PC-9 (cell line): ENCODE measurements around the gene UBE2H. TPM values are rescaled to one million over a fixed set of nuclear protein-coding genes. Genes with fewer than 3 reads are reported as not detected.
A peak's percentile ranks its signal among the peaks of the same experiment; 100 is the strongest.
"Not testable (repeated sequence)": the region's sequence is repeated elsewhere in the genome, so short reads cannot be mapped to it uniquely, and the experiment has no call there.

ENCODE experiments used
- BruUV-seq: library from RNA; stranded (reverse); fragments of 400-500 nt; replicated peaks from 2 replicates; lab custom pipeline; 2021; lab: Mats Ljungman, UMichigan
- CTCF ChIA-PET: fragments of 300-600 bp; sonication (Branson Sonifier 250); formaldehyde crosslinking; loops from one replicate; lab custom pipeline; 2022; ENCODE audit warnings: antibody characterized with exemption; lab: Charles Lee
- POLR2A ChIA-PET: fragments of 300-600 bp; sonication (Branson Sonifier 250); formaldehyde crosslinking; loops from one replicate; lab custom pipeline; 2022; ENCODE audit warnings: antibody characterized with exemption; ENCODE audit not compliant: unreplicated experiment; lab: Charles Lee
- DNase-seq, 2 experiments: peaks; one replicate each; pipeline versions ENCODE4 v3.0.0 to v3.0.0-alpha.2; 2015 to 2022; ENCODE audit warnings: mixed read lengths in 1 of 2
- H2AFZ ChIP-seq: fragments of 200-600 bp; sonication (generic); 2 replicates; pipeline ENCODE4 v1.8.1; 2017; ENCODE audit warnings: antibody characterized with exemption
- H3F3A ChIP-seq: fragments of 200-600 bp; sonication (generic); 2 replicates; pipeline ENCODE4 v1.8.1; 2017; ENCODE audit warnings: antibody characterized with exemption, mild to moderate bottlenecking, low read depth; ENCODE audit not compliant: insufficient read depth
- H3K27ac ChIP-seq: fragments of 200-600 bp; sonication (generic); 2 replicates; pipeline ENCODE4 v1.6.1; 2016; ENCODE audit warnings: mixed run types
- H3K27me3 ChIP-seq: fragments of 200-600 bp; sonication (generic); 2 replicates; pipeline ENCODE4 v1.6.1; 2016; ENCODE audit warnings: low read depth, mixed run types; ENCODE audit not compliant: insufficient read depth
- H3K36me3 ChIP-seq: fragments of 200-600 bp; sonication (generic); 2 replicates; pipeline ENCODE4 v1.6.1; 2016; ENCODE audit warnings: low read depth, mixed run types
- H3K4me1 ChIP-seq: fragments of 200-600 bp; sonication (generic); replicated peaks from 2 replicates; pipeline ENCODE4 v1.6.1; 2016; ENCODE audit warnings: mixed run types; ENCODE audit not compliant: insufficient read depth
- H3K4me2 ChIP-seq: fragments of 200-600 bp; sonication (generic); 2 replicates; pipeline ENCODE4 v1.6.1; 2017; ENCODE audit warnings: mixed run types
- H3K4me3 ChIP-seq: fragments of 200-600 bp; sonication (generic); 2 replicates; pipeline ENCODE4 v1.6.1; 2016; ENCODE audit warnings: mixed run types
- H3K79me2 ChIP-seq: fragments of 200-600 bp; sonication (generic); 2 replicates; pipeline ENCODE4 v1.6.1; 2017; ENCODE audit warnings: low read depth, mixed run types
- H3K9me2 ChIP-seq: fragments of 200-600 bp; sonication (generic); 2 replicates; pipeline ENCODE4 v1.8.1; 2017; ENCODE audit warnings: mild to moderate bottlenecking; ENCODE audit not compliant: insufficient read depth
- H3K9me3 ChIP-seq: fragments of 200-600 bp; sonication (generic); 2 replicates; pipeline ENCODE4 v1.8.1; 2016; ENCODE audit warnings: low read depth; ENCODE audit not compliant: insufficient read depth
- H4K20me1 ChIP-seq: fragments of 200-600 bp; sonication (generic); 2 replicates; pipeline ENCODE4 v1.8.1; 2017; ENCODE audit not compliant: insufficient read depth
- EZH2 ChIP-seq: fragments of 200-600 bp; sonication (generic); IDR thresholded peaks from 2 replicates; pipeline ENCODE4 v1.8.0; 2017; ENCODE audit warnings: antibody characterized with exemption, low read depth
- intact Hi-C: fragments of 100-400 bp; cut with micrococcal nuclease; formaldehyde crosslinking; loops from one replicate; pipeline ENCODE4 v1.10.0; 2022; ENCODE audit not compliant: unreplicated experiment
- total RNA-seq: library from RNA; stranded (reverse); gene quantifications from 2 replicates; pipeline ENCODE4 v1.2.3, GENCODE V29; 2021
- TF ChIP-seq, protein P1 (sequence below): fragments of 200-600 bp; sonication (generic); conservative IDR thresholded peaks from 2 replicates; pipeline ENCODE4 v1.6.1; 2017; ENCODE audit warnings: mixed run types, antibody characterized with exemption, mild to moderate bottlenecking, moderate library complexity

The UBE2H gene
- total RNA-seq, 1 experiment from 2014 or later = 211 TPM

- POLR2A ChIA-PET = no interaction called here
- Histone ChIP-seq H3F3A (peaks cover 59% of the 10 kb centered on the region), H3K9me3 (no peaks in the 10 kb centered on the region), H3K27ac (peak overlapping the region; percentile 96), H3K4me2 (no peak overlapping the region), H2AFZ (no peak overlapping the region), H3K79me2 (peaks cover 91% of the 10 kb centered on the region), H3K9me2 (no peaks in the 10 kb centered on the region), H3K36me3 (peaks cover 21% of the 10 kb centered on the region; the same call in 1 of the 2 replicates), H3K27me3 (no peaks in the 10 kb centered on the region), H3K4me3 (no peak overlapping the region), H3K4me1 (peaks cover 84% of the 10 kb centered on the region), H4K20me1 (no peaks in the 10 kb centered on the region)
- no peak for DNase-seq
- CTCF ChIA-PET = interaction anchor here (0.5 kb wide), 1 partner anchor 39 kb away, joined by 4 read pairs; no protein-coding TSS in a partner anchor
- no peak for TF ChIP-seq EZH2
- TF ChIP-seq, protein P1, sequence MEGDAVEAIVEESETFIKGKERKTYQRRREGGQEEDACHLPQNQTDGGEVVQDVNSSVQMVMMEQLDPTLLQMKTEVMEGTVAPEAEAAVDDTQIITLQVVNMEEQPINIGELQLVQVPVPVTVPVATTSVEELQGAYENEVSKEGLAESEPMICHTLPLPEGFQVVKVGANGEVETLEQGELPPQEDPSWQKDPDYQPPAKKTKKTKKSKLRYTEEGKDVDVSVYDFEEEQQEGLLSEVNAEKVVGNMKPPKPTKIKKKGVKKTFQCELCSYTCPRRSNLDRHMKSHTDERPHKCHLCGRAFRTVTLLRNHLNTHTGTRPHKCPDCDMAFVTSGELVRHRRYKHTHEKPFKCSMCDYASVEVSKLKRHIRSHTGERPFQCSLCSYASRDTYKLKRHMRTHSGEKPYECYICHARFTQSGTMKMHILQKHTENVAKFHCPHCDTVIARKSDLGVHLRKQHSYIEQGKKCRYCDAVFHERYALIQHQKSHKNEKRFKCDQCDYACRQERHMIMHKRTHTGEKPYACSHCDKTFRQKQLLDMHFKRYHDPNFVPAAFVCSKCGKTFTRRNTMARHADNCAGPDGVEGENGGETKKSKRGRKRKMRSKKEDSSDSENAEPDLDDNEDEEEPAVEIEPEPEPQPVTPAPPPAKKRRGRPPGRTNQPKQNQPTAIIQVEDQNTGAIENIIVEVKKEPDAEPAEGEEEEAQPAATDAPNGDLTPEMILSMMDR = no peak
- no TSS peak for BruUV-seq
- intact Hi-C loops = no loop called here
Measured at GRCh38 chr7:129862682-129863081, 90.1 kb downstream of the UBE2H start.

DNA sequence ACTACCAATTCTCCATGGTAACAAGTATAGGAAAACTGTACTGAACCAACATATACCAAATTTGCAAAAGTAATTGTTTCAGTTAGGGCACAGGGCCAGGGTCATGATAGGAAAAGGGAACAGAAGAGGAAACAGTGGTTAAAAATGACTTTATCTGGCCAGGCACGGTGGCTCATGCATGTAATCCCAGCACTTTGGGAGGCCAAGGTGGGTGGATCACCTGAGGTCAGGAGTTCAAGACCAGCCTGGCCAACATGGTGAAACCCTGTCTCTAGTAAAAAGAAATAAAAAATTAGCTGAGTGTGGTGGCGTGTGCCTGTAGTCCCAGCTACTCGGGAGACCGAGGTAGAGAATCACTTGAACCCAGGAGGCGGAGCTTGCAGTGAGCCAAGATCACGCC lies 92.0 kb downstream of the UBE2H start:
- Histone ChIP-seq H3K79me2 (peaks cover 96% of the 10 kb centered on the region), H3F3A (peaks cover 64% of the 10 kb centered on the region), H3K36me3 (peaks cover 34% of the 10 kb centered on the region), H3K4me1 (peaks cover 88% of the 10 kb centered on the region), H3K27ac (0 out of 2 replicates have a peak overlapping the region, but pooled peaks have one; percentile 13)
- H3K4me2 ChIP-seq, intact Hi-C loops, DNase-seq, H2AFZ ChIP-seq, H3K27me3 ChIP-seq, H3K9me3 ChIP-seq, BruUV-seq, H3K9me2 ChIP-seq, H4K20me1 ChIP-seq, H3K4me3 ChIP-seq, POLR2A ChIA-PET: not testable (repeated sequence)
- CTCF ChIA-PET = interaction anchor here (0.5 to 0.6 kb wide), 2 partner anchors 12 to 582 kb away, joined by 3 to 4 read pairs; no protein-coding TSS in a partner anchor

DNA sequence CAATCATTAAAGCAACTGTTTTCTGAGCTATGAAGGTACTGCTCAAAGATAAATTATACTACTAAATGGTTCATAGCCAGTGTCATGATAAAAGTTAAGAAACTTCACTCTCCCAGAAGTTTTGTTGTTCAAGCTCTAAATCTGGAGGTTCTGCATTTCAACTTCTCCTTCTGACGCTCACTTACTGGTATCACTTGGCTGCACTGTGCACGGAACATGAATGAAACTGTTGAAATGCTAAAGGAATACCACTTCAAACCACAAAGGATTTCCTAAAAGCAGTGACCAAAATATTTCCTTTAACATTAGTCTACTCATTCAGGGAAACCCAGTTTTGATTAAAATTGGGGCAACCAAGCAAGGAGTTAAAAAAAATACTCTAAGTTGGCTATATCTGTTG lies 93.6 kb downstream of the UBE2H start:
- no TSS peak for BruUV-seq

More for the DNA sequence above, 93.6 kb downstream of the UBE2H start:
- ChIA-PET CTCF (no interaction called here), POLR2A (interaction anchor here (0.6 to 0.7 kb wide), 2 partner anchors 29 to 116 kb away, joined by 3 to 7 read pairs; no protein-coding TSS in a partner anchor)
- Histone ChIP-seq H3K79me2 (peaks cover 95% of the 10 kb centered on the region), H3K4me1 (peaks cover 88% of the 10 kb centered on the region), H3K4me3 (no peak overlapping the region), H3K4me2 (0 out of 2 replicates have a peak overlapping the region, but pooled peaks have one; percentile 48), H2AFZ (no peak overlapping the region), H3K9me2 (no peaks in the 10 kb centered on the region), H3F3A (peaks cover 62% of the 10 kb centered on the region), H4K20me1 (no peaks in the 10 kb centered on the region), H3K27me3 (no peaks in the 10 kb centered on the region), H3K36me3 (peaks cover 39% of the 10 kb centered on the region), H3K9me3 (no peaks in the 10 kb centered on the region), H3K27ac (peak overlapping the region; percentile 44; the same call in 1 of the 2 replicates)
- intact Hi-C loops = no loop called here
- TF ChIP-seq EZH2 = no peak
- TF ChIP-seq, protein P1 = no peak
- DNase-seq = no peak
